ENCODE results near the gene TYMP.
A peak's percentile ranks its signal among the peaks of the same experiment; 100 is the strongest.
"Not testable (repeated sequence)": the region's sequence is repeated elsewhere in the genome, so short reads cannot be mapped to it uniquely, and the experiment has no call there.

TYMP gene

GRCh38 chr22:50548921-50549790 lies 19.3 kb upstream of the TYMP start:
- ATAC-seq (peak; percentile 32), DNase-seq (ENCODE audit: low spot score in 2 of 2) (no peak)
- peaks cover 35% of the 10 kb centered on the region for H3K4me1 Mint-ChIP-seq
- peak overlapping the region; percentile 92 for H3K27ac Mint-ChIP-seq
- peak overlapping the region; percentile 72 for H3K4me3 Mint-ChIP-seq
- H3K9me3 Mint-ChIP-seq, result no peaks in the 10 kb centered on the region
- peaks cover 9% of the 10 kb centered on the region for H3K36me3 Mint-ChIP-seq

GRCh38 chr22:50548040-50548920 lies 18.5 kb upstream of the TYMP start:
- peaks cover 38% of the 10 kb centered on the region for H3K4me1 Mint-ChIP-seq
- DNase-seq (ENCODE audit: low spot score in 2 of 2) (peak in 1 of 2 donors; percentile 76), ATAC-seq (peak; percentile 60)
- H3K36me3 Mint-ChIP-seq, result peaks cover 9% of the 10 kb centered on the region
- H3K9me3 Mint-ChIP-seq, result no peaks in the 10 kb centered on the region
- peak overlapping the region; percentile 72 for H3K4me3 Mint-ChIP-seq
- H3K27ac Mint-ChIP-seq, result peak overlapping the region; percentile 79

- Mint-ChIP-seq H3K9me3 (no peaks in the 10 kb centered on the region), H3K4me3 (peak overlapping the region; percentile 72), H3K36me3 (peaks cover 12% of the 10 kb centered on the region), H3K27ac (peak overlapping the region; percentile 79), H3K4me1 (peaks cover 42% of the 10 kb centered on the region)
- ATAC-seq (no peak), DNase-seq (ENCODE audit: low spot score in 2 of 2) (no peak)
These were observed 17.6 kb upstream of the TYMP start for GRCh38 chr22:50547263-50547985.

GRCh38 chr22:50546326-50547262 lies 16.8 kb upstream of the TYMP start:
- ATAC-seq (no peak), DNase-seq (ENCODE audit: low spot score in 2 of 2) (no peak)
- Mint-ChIP-seq H3K4me3 (peak overlapping the region; percentile 64), H3K9me3 (no peaks in the 10 kb centered on the region), H3K4me1 (peaks cover 50% of the 10 kb centered on the region), H3K27ac (peak overlapping the region; percentile 85), H3K36me3 (peaks cover 15% of the 10 kb centered on the region)

GRCh38 chr22:50545522-50546325 lies 15.9 kb upstream of the TYMP start, which contains the start of gene KLHDC7B:
TSS of gene KLHDC7B (plus strand) at chr22:50545899. CDS start at chr22:50546244, 345 bp downstream.
- DNase-seq (ENCODE audit: low spot score in 2 of 2) (no peak), ATAC-seq (peak; percentile 5)
- Mint-ChIP-seq H3K4me3 (peak within 1 kb of the TSS; percentile 64), H3K9me3 (no peaks in the 10 kb centered on the region), H3K36me3 (peaks cover 15% of the 10 kb centered on the region), H3K27ac (peak within 1 kb of the TSS; percentile 85), H3K4me1 (peaks cover 57% of the 10 kb centered on the region)

- H3K9me3 Mint-ChIP-seq, result no peaks in the 10 kb centered on the region
- ATAC-seq, result peak; percentile 11
- H3K4me3 Mint-ChIP-seq, result peak overlapping the region; percentile 64
- DNase-seq (ENCODE audit: low spot score in 2 of 2), result no peak
- H3K36me3 Mint-ChIP-seq, result peaks cover 16% of the 10 kb centered on the region
- H3K4me1 Mint-ChIP-seq, result peaks cover 56% of the 10 kb centered on the region
- H3K27ac Mint-ChIP-seq, result peak overlapping the region; percentile 85
These were observed 15.0 kb upstream of the TYMP start for GRCh38 chr22:50544746-50545253.

GRCh38 chr22:50544078-50544745 lies 14.4 kb upstream of the TYMP start:
- Mint-ChIP-seq H3K4me3 (peak overlapping the region; percentile 64), H3K36me3 (peaks cover 22% of the 10 kb centered on the region), H3K4me1 (peaks cover 60% of the 10 kb centered on the region), H3K27ac (peak overlapping the region; percentile 85), H3K9me3 (no peaks in the 10 kb centered on the region)
- DNase-seq (ENCODE audit: low spot score in 2 of 2) (peak; percentile 79 to 89), ATAC-seq (peak; percentile 63)

- ATAC-seq, result peak; percentile 64
- Mint-ChIP-seq H3K36me3 (peaks cover 29% of the 10 kb centered on the region), H3K27ac (peak overlapping the region; percentile 89)
These were observed 12.7 kb upstream of the TYMP start for GRCh38 chr22:50542416-50542927.

GRCh38 chr22:50541667-50542026 lies 11.8 kb upstream of the TYMP start:
- peak in 1 of 2 donors; percentile 75 for DNase-seq (ENCODE audit: low spot score in 2 of 2)
- not testable (repeated sequence) for H3K9me3 Mint-ChIP-seq
- H3K4me3 Mint-ChIP-seq, result peak overlapping the region; percentile 76
- ATAC-seq, result peak; percentile 60
- peak overlapping the region; percentile 89 for H3K27ac Mint-ChIP-seq
- H3K36me3 Mint-ChIP-seq, result peaks cover 29% of the 10 kb centered on the region
- H3K4me1 Mint-ChIP-seq, result peaks cover 74% of the 10 kb centered on the region

More at GRCh38 chr22:50542416-50542927, 12.7 kb upstream of the TYMP start:
- H3K9me3 Mint-ChIP-seq, result no peaks in the 10 kb centered on the region
- H3K4me1 Mint-ChIP-seq, result peaks cover 74% of the 10 kb centered on the region
- DNase-seq (ENCODE audit: low spot score in 2 of 2), result peak in 1 of 2 donors; percentile 78
- peak overlapping the region; percentile 76 for H3K4me3 Mint-ChIP-seq

GRCh38 chr22:50540381-50540780 lies 10.6 kb upstream of the TYMP start:
- H3K36me3 Mint-ChIP-seq, result peaks cover 25% of the 10 kb centered on the region
- DNase-seq (ENCODE audit: low spot score in 2 of 2) (no peak), ATAC-seq (no peak)
- no peaks in the 10 kb centered on the region for H3K9me3 Mint-ChIP-seq
- H3K4me3 Mint-ChIP-seq, result peak overlapping the region; percentile 76
- peaks cover 65% of the 10 kb centered on the region for H3K4me1 Mint-ChIP-seq
- peak overlapping the region; percentile 89 for H3K27ac Mint-ChIP-seq

- ATAC-seq (no peak), DNase-seq (ENCODE audit: low spot score in 2 of 2) (no peak)
- no peaks in the 10 kb centered on the region for H3K9me3 Mint-ChIP-seq
- peak overlapping the region; percentile 76 for H3K4me3 Mint-ChIP-seq
- peaks cover 56% of the 10 kb centered on the region for H3K4me1 Mint-ChIP-seq
- peaks cover 20% of the 10 kb centered on the region for H3K36me3 Mint-ChIP-seq
- peak overlapping the region; percentile 89 for H3K27ac Mint-ChIP-seq
These were observed 8.0 kb upstream of the TYMP start for GRCh38 chr22:50537765-50538164.

- Mint-ChIP-seq H3K4me3 (no peak overlapping the region), H3K4me1 (peaks cover 45% of the 10 kb centered on the region), H3K27ac (no peak overlapping the region), H3K36me3 (peaks cover 16% of the 10 kb centered on the region), H3K9me3 (no peaks in the 10 kb centered on the region)
- ATAC-seq (no peak), DNase-seq (ENCODE audit: low spot score in 2 of 2) (no peak)
These were observed 6.4 kb upstream of the TYMP start for GRCh38 chr22:50536226-50536625.

Measured in stimulated activated effector memory CD8-positive, alpha-beta T cell treated with anti-CD3 and anti-CD28 coated beads, Interleukin-12 subunit alpha, Interleukin-12 subunit beta, amount 100 ng/mL, for 72 hours (primary cell).